Femur (tissue), 1 donor: ENCODE results near the gene NELFCD.

Experiments used
- DNase-seq: peaks from one replicate; pipeline ENCODE4 v3.0.0-alpha.2; 2017

NELFCD gene

GRCh38 chr20:58995461-58996225, 14.6 kb downstream of the NELFCD start:
- DNase-seq = no peak

DNA sequence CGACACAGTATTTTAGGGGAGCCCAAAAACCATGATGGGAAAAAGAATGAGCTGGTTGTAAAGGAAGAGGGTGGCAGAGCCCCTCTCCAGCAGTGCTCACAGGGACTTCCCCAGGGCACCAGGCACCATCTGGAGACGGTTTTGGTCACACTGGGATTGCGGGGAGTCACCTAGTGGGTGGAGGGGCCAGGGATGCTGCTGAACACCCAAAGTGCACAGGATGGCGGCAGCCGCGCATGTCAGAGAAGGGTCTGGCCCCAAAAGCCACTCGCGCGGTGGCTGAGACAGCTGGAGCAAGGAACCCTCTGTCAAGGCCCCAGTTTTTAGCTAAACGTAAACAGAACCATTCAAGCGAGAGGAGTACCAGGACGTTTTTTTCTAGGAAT, 15.2 kb downstream of the NELFCD start:
- DNase-seq = no peak

DNA sequence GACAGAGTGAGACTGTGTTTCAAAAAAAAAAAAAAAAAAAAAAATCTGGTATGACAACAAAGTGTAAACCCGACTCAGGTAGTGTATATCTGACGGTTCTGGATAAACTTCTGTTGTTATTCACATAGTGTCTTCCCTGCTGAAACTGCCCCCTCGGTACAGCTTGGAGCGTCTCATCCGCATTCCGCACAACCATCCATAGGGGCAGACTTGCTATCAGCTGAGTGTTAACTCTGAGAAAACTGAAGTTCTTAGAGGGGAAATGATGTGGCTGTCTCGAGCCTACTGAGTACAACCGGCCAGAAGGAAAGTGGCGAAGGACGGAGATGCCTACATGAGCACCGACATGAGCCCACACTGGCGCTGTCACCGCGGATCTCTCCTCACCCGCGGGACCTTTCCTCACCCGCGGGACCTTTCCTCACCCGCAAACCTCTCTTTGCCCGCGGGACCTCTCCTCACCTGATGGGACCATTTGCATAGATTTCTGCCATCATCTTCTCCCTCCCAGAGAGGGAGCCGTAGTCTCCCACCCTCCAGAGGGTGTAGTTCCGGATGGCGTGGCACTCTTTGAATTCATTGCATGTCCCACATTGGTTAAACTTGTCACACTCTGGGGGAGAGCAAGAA, 16.2 kb downstream of the NELFCD start:
- DNase-seq = no peak

GRCh38 chr20:58998656-58999055, 17.6 kb downstream of the NELFCD start:
- no peak for DNase-seq

GRCh38 chr20:59000326-59000725, 19.3 kb downstream of the NELFCD start:
- DNase-seq = no peak

DNA sequence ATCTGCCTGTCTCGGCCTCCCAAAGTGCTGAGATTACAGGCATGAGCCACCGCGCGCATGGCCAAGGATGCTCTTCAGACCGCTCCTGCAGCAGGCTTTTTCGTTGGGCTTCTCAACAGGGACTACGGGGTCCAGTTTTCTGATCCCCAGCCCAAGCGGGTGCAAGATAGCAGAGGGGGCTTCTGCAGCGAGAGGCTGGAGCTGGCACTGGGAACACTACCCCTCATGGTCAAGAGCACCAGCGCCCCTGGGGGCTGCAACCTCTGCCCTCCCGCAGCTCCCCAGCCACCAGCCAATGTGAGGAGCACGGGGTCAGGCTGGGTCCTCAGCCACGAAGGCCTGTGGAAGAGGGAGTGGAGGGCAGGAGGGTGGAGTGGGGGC, 20.0 kb downstream of the NELFCD start:
- DNase-seq = no peak

DNA sequence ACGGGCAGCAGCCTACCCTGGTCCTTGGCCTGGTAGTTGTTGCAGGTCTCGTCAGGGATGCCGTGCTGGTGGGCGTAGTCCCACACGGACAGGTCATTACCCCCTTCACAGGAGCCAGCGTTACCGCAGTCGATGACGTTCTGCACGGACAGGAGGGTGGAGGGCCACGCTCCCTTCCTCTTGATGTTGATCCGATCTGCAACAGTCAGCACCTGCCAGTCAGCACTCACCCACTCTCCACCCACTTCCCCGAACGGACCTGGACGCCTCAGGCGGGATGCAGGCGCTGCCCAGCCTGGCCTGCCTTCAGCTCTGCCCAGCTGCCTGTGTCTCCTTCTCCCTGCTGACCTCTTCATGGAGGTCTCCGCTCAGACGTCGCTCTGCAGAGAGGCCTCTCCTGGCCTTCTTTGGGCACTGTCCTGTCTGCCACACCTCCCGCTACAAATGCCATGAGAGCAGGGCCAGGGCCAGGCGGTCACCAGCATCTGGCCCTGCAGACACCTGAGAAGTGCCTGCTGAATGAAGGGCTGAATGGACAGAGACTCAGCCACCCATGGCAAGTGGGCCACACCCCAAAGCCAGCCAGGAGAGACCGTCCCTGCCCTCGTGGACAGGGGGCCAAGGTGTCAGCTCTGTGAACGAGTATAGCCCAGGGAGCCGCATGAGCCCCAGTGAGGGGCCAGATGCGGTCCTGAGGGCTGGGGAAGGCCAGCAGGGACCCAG, 20.6 kb downstream of the NELFCD start:
- DNase-seq = no peak

GRCh38 chr20:59002388-59002787, 21.3 kb downstream of the NELFCD start:
- no peak for DNase-seq

GRCh38 chr20:59002874-59003399, 21.9 kb downstream of the NELFCD start:
- DNase-seq = no peak

- DNase-seq = no peak
Measured at GRCh38 chr20:59003836-59004492, 22.9 kb downstream of the NELFCD start.

GRCh38 chr20:59004493-59004762, 23.4 kb downstream of the NELFCD start:
- peak; percentile 60 for DNase-seq

DNA sequence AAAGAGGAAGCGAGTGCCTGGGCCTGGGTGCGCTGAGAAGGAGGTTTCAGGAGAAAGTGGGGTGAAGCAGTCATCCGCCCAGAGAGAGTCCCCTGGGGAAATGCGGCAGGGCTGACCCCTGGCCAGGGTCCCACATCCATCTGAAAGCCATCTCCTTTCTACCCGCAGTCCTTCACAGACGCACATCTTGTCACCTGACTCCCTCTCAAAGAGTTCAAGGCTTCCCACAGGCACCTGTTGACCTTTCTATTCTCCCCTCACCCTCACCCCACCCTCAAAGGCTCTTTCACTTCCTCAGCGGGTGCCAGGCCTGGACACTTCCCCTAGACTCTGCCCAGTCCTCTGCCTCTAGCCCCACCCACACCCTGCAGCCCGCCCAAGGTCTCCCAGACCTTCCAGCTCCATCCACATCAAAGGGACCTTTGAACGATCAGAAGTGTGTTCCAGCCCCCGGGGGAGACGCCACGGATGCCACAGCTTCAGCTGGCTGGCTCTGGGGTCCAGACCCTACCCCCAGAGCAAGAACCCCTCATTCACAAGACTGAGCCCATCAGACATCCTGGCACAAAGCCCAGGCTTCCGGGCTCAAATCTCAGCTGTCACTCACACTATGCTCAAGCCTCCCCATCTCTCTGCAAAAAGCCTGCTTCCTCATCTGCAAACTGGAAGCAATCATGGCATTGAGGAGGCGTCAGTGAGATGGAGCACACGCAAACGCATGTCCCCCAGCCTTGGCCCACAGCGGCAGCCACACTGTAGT, 23.9 kb downstream of the NELFCD start:
- DNase-seq = peak; percentile 57

- no peak for DNase-seq
Measured at GRCh38 chr20:59005523-59006166, 24.6 kb downstream of the NELFCD start.

DNA sequence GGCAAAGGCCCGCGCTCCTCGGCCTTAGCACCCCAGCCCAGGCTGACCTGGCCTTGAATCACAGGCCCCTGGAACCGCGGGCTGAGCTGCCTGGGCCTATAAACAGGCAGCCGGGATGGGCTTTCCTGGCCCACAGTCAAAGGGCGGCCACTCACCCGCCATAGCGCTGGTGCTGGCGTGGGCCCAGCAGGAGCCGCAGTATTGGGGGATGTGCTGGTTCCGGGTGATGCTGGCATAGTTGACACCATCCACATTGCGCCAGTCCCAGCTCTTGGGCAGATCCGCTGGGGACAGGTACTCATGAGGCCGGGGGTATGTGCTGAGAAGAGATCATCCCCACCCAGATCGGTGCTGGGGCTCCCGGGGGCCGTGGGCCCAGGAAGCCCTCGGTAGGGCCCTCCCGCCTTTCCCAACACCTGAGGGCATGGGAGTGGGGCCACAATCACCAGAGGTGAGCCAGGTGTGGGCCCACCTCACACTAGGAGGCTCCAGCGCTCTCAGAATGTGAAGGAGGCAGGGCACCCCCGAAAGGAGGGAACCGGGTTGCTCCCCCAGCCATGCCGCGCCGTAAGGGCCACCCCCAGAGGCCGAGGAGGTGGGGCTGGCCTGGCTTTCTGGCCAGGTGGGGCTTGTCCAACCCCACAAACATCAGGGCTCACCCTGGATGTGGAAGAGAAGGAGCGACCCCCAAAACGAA, 25.3 kb downstream of the NELFCD start:
- no peak for DNase-seq

GRCh38 chr20:59006864-59007664, 26.0 kb downstream of the NELFCD start, which contains the start of gene CTSZ:
Gene CTSZ (minus strand): TSS chr20:59007254. CDS start chr20:59007128, 126 bp downstream.
- peak; percentile 75 for DNase-seq

DNA sequence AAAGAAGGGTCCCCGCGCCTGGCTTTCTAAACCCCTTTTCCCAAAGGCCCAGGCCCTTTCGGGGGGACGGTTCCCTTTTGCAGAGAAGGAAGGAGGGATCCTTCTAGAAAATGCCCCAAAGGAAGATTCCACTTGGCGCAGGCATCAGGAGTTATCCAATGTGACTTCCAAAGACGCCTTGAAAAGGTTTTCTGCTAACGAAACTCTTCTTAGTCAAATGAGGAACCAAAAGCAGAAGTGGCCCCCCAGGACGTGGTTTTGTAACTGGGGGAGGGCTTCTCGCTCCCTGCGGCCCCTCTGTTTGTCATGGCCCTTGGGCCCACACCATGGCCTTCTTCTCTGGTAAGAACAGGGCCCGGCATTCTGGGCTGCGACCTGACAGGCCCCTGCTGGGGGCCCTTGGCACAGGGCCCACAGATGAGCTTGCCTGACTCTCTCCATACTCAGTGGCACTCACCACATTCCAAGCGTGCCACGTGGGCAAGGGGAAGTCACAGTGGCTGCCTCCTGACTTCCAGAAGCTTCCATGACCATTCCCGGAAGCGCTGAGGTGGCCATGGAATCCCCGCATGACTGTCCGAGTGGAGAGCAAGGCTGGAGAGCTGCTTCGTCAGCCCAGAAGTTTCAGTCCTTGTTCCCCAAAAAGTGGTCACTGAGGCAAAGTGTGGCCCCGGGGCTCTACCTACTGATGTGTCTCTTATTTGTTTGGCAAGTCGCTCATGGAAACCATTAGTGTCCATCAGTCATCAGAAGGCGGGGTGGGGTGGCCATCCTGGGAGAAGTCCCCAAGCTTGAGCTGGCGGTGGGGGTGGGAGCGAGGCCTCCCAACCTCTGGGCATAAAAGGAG, 26.8 kb downstream of the NELFCD start:
- DNase-seq = peak; percentile 65

- no peak for DNase-seq
Measured at GRCh38 chr20:59008715-59009336, 27.8 kb downstream of the NELFCD start.

GRCh38 chr20:59010321-59010994, 29.4 kb downstream of the NELFCD start:
- DNase-seq = no peak
